Measurements from ENCODE around the gene BRCC3.

DNA sequence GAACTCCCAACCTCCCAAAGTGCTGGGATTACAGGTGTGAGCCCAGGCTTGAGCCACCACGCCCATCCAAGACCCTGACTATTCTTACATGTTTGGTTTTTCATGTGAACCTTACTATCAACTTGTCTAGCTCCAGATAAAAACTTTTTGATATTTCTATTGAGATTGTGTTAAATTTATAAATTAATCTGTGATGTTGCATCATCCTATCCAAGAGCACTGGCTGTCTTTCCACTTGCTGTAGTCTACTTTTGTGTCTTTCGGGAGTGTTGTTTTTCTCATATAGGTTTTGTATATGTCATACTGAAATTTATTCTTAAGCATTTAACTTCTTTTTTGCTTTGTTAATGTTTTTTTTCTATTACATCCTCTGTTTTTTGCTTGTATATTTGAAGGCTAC, 34.6 kb downstream of the BRCC3 start:
- TF ChIP-seq, protein P1, sequence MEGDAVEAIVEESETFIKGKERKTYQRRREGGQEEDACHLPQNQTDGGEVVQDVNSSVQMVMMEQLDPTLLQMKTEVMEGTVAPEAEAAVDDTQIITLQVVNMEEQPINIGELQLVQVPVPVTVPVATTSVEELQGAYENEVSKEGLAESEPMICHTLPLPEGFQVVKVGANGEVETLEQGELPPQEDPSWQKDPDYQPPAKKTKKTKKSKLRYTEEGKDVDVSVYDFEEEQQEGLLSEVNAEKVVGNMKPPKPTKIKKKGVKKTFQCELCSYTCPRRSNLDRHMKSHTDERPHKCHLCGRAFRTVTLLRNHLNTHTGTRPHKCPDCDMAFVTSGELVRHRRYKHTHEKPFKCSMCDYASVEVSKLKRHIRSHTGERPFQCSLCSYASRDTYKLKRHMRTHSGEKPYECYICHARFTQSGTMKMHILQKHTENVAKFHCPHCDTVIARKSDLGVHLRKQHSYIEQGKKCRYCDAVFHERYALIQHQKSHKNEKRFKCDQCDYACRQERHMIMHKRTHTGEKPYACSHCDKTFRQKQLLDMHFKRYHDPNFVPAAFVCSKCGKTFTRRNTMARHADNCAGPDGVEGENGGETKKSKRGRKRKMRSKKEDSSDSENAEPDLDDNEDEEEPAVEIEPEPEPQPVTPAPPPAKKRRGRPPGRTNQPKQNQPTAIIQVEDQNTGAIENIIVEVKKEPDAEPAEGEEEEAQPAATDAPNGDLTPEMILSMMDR (IDR thresholded peaks at IDR 0.05; ENCODE audit: low read length) = no peak
- no peak for TF ChIP-seq EZH2 (IDR thresholded peaks at IDR 0.05; ENCODE audit: borderline replicate concordance, low read length)
